Measurements from ENCODE around the gene RALA. TPM values are rescaled to one million over a fixed set of nuclear protein-coding genes. Genes with fewer than 3 reads are reported as not detected.
A peak's percentile ranks its signal among the peaks of the same experiment; 100 is the strongest.

The RALA gene
- total and polyA plus RNA-seq, 2 experiments from 2014 or later, result 43.5 to 231 TPM

DNA sequence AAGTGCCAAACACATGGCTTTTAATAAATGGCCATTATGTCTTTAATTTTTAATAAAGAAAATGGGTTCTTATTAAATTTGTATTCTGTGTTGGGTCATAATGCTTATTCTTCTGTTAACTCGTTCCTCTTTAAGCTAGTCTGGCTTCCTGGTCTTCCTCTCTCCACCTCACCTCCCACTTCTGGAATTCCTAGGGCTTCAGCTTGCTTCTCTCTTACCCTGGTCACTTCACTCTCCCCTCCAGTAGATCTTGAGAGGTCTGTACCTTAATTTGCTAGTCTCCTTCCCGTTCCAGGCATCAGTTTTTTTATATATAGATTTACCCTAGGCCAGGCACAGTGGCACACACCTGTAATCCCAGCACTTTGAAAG is 111.2 kb downstream of the RALA start:
- H3F3A ChIP-seq (replicated peaks; ENCODE audit: low read depth), result no peaks in the 10 kb centered on the region
- DNase-seq (ENCODE audit: low spot score) (peak; percentile 37), ATAC-seq (no peak)
- peaks cover 31% of the 10 kb centered on the region for H3K79me2 ChIP-seq (replicated peaks; ENCODE audit: insufficient read depth)
- H3K4me1 ChIP-seq (ENCODE audit: insufficient read depth), result peaks cover 29% of the 10 kb centered on the region
- H3K27me3 Mint-ChIP-seq (ENCODE audit: insufficient read depth, low read depth, poor library complexity), result peaks cover 21% of the 10 kb centered on the region
- H3K36me3 Mint-ChIP-seq (ENCODE audit: low read depth), result peaks cover 4% of the 10 kb centered on the region; the same call in 2 of the 3 replicates
- peak overlapping the region; percentile 52 for H3K4me3 ChIP-seq
- H4K20me1 ChIP-seq (replicated peaks; ENCODE audit: insufficient read depth), result no peaks in the 10 kb centered on the region
- 0 out of 2 replicates have a peak overlapping the region, but pooled peaks have one; percentile 1 for H3K27ac Mint-ChIP-seq
- peak overlapping the region; percentile 33; the same call in 1 of the 2 replicates for H3K27ac ChIP-seq (ENCODE audit: low read depth)
- H3K9me2 ChIP-seq (ENCODE audit: insufficient read depth), result 0 out of 2 replicates have a peak, but pooled peaks cover 8% of the 10 kb centered on the region
- H3K36me3 ChIP-seq (ENCODE audit: insufficient read depth), result no peaks in the 10 kb centered on the region
- peak overlapping the region; percentile 59 for H3K4me3 Mint-ChIP-seq
- TF ChIP-seq, protein P1, sequence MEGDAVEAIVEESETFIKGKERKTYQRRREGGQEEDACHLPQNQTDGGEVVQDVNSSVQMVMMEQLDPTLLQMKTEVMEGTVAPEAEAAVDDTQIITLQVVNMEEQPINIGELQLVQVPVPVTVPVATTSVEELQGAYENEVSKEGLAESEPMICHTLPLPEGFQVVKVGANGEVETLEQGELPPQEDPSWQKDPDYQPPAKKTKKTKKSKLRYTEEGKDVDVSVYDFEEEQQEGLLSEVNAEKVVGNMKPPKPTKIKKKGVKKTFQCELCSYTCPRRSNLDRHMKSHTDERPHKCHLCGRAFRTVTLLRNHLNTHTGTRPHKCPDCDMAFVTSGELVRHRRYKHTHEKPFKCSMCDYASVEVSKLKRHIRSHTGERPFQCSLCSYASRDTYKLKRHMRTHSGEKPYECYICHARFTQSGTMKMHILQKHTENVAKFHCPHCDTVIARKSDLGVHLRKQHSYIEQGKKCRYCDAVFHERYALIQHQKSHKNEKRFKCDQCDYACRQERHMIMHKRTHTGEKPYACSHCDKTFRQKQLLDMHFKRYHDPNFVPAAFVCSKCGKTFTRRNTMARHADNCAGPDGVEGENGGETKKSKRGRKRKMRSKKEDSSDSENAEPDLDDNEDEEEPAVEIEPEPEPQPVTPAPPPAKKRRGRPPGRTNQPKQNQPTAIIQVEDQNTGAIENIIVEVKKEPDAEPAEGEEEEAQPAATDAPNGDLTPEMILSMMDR (conservative IDR thresholded peaks at IDR 0.05; ENCODE audit: low read depth in 2 of 2), result no peak
- no peak for TF ChIP-seq STAT1 (IDR thresholded peaks at IDR 0.05; ENCODE audit: unreplicated experiment)
- no peak for TF ChIP-seq EZH2phosphoT487 (IDR thresholded peaks at IDR 0.05; ENCODE audit: unreplicated experiment)
- TF ChIP-seq, protein P2, sequence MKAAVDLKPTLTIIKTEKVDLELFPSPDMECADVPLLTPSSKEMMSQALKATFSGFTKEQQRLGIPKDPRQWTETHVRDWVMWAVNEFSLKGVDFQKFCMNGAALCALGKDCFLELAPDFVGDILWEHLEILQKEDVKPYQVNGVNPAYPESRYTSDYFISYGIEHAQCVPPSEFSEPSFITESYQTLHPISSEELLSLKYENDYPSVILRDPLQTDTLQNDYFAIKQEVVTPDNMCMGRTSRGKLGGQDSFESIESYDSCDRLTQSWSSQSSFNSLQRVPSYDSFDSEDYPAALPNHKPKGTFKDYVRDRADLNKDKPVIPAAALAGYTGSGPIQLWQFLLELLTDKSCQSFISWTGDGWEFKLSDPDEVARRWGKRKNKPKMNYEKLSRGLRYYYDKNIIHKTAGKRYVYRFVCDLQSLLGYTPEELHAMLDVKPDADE (IDR thresholded peaks at IDR 0.05), result no peak
- TF ChIP-seq CREB1 (CRISPR knock-in tag; IDR thresholded peaks at IDR 0.05; ENCODE audit: low read depth), result no peak
- no peak for TF ChIP-seq POLR2AphosphoS5 (IDR thresholded peaks at IDR 0.05; ENCODE audit: low read depth)
- TF ChIP-seq JUNB (IDR thresholded peaks at IDR 0.05; ENCODE audit: unreplicated experiment), result no peak
- TF ChIP-seq, protein P3, sequence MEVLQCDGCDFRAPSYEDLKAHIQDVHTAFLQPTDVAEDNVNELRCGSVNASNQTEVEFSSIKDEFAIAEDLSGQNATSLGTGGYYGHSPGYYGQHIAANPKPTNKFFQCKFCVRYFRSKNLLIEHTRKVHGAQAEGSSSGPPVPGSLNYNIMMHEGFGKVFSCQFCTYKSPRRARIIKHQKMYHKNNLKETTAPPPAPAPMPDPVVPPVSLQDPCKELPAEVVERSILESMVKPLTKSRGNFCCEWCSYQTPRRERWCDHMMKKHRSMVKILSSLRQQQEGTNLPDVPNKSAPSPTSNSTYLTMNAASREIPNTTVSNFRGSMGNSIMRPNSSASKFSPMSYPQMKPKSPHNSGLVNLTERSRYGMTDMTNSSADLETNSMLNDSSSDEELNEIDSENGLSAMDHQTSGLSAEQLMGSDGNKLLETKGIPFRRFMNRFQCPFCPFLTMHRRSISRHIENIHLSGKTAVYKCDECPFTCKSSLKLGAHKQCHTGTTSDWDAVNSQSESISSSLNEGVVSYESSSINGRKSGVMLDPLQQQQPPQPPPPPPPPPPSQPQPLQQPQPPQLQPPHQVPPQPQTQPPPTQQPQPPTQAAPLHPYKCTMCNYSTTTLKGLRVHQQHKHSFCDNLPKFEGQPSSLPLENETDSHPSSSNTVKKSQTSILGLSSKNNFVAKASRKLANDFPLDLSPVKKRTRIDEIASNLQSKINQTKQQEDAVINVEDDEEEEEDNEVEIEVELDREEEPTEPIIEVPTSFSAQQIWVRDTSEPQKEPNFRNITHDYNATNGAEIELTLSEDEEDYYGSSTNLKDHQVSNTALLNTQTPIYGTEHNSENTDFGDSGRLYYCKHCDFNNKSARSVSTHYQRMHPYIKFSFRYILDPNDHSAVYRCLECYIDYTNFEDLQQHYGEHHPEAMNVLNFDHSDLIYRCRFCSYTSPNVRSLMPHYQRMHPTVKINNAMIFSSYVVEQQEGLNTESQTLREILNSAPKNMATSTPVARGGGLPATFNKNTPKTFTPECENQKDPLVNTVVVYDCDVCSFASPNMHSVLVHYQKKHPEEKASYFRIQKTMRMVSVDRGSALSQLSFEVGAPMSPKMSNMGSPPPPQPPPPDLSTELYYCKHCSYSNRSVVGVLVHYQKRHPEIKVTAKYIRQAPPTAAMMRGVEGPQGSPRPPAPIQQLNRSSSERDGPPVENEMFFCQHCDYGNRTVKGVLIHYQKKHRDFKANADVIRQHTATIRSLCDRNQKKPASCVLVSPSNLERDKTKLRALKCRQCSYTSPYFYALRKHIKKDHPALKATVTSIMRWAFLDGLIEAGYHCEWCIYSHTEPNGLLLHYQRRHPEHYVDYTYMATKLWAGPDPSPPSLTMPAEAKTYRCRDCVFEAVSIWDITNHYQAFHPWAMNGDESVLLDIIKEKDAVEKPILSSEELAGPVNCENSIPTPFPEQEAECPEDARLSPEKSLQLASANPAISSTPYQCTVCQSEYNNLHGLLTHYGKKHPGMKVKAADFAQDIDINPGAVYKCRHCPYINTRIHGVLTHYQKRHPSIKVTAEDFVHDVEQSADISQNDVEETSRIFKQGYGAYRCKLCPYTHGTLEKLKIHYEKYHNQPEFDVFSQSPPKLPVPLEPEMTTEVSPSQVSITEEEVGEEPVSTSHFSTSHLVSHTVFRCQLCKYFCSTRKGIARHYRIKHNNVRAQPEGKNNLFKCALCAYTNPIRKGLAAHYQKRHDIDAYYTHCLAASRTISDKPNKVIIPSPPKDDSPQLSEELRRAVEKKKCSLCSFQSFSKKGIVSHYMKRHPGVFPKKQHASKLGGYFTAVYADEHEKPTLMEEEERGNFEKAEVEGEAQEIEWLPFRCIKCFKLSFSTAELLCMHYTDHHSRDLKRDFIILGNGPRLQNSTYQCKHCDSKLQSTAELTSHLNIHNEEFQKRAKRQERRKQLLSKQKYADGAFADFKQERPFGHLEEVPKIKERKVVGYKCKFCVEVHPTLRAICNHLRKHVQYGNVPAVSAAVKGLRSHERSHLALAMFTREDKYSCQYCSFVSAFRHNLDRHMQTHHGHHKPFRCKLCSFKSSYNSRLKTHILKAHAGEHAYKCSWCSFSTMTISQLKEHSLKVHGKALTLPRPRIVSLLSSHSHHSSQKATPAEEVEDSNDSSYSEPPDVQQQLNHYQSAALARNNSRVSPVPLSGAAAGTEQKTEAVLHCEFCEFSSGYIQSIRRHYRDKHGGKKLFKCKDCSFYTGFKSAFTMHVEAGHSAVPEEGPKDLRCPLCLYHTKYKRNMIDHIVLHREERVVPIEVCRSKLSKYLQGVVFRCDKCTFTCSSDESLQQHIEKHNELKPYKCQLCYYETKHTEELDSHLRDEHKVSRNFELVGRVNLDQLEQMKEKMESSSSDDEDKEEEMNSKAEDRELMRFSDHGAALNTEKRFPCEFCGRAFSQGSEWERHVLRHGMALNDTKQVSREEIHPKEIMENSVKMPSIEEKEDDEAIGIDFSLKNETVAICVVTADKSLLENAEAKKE (CRISPR knock-in tag; IDR thresholded peaks at IDR 0.05), result no peak
- TF ChIP-seq EZH2 (IDR thresholded peaks at IDR 0.05; ENCODE audit: low read depth, unreplicated experiment), result no peak
- TF ChIP-seq, protein P4, sequence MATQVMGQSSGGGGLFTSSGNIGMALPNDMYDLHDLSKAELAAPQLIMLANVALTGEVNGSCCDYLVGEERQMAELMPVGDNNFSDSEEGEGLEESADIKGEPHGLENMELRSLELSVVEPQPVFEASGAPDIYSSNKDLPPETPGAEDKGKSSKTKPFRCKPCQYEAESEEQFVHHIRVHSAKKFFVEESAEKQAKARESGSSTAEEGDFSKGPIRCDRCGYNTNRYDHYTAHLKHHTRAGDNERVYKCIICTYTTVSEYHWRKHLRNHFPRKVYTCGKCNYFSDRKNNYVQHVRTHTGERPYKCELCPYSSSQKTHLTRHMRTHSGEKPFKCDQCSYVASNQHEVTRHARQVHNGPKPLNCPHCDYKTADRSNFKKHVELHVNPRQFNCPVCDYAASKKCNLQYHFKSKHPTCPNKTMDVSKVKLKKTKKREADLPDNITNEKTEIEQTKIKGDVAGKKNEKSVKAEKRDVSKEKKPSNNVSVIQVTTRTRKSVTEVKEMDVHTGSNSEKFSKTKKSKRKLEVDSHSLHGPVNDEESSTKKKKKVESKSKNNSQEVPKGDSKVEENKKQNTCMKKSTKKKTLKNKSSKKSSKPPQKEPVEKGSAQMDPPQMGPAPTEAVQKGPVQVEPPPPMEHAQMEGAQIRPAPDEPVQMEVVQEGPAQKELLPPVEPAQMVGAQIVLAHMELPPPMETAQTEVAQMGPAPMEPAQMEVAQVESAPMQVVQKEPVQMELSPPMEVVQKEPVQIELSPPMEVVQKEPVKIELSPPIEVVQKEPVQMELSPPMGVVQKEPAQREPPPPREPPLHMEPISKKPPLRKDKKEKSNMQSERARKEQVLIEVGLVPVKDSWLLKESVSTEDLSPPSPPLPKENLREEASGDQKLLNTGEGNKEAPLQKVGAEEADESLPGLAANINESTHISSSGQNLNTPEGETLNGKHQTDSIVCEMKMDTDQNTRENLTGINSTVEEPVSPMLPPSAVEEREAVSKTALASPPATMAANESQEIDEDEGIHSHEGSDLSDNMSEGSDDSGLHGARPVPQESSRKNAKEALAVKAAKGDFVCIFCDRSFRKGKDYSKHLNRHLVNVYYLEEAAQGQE (IDR thresholded peaks at IDR 0.05; ENCODE audit: unreplicated experiment), result no peak
- TF ChIP-seq ZNF331 (CRISPR knock-in tag; IDR thresholded peaks at IDR 0.05; ENCODE audit: low read depth), result no peak
- TF ChIP-seq NANOG (IDR thresholded peaks at IDR 0.05; ENCODE audit: borderline replicate concordance), result no peak
- TF ChIP-seq ZNF114 (CRISPR knock-in tag; IDR thresholded peaks at IDR 0.05), result no peak
- H3K4me2 ChIP-seq, result peak overlapping the region; percentile 73
- no peak overlapping the region for H2AFZ ChIP-seq
- peaks cover 26% of the 10 kb centered on the region for H3K4me1 Mint-ChIP-seq
- H3K9me3 Mint-ChIP-seq, result no peaks in the 10 kb centered on the region
- peaks cover 8% of the 10 kb centered on the region for H3K27me3 ChIP-seq (ENCODE audit: insufficient read depth)

Measured in GM23338 (cell line).